Activated naive CD4-positive, alpha-beta T cell treated with anti-CD3 and anti-CD28 coated beads, Interleukin-2, amount 50 U/mL, for 72 hours (primary cell): Measurements from ENCODE around the gene OPCML. TPM values are rescaled to one million over a fixed set of nuclear protein-coding genes. Genes with fewer than 3 reads are reported as not detected.

Experiments used
- ATAC-seq, 2 donors: fragments of 150-1000 bp; cut with Tn5 transposase; 2 replicates each; pipeline ENCODE4 v1.10.0; 2021; ENCODE audit warnings: mild to moderate bottlenecking in 2 of 2, moderate library complexity in 2 of 2
- DNase-seq, 2 donors: peaks; one replicate each; pipeline ENCODE4 v3.0.0; 2021 to 2022; ENCODE audit warnings: low spot score in 2 of 2
- H3K27ac Mint-ChIP-seq, 2 donors: one replicate each; pipeline ENCODE4 v1.8.0; 2022; ENCODE audit warnings: mild to moderate bottlenecking in 2 of 2, mixed read lengths in 2 of 2
- H3K36me3 Mint-ChIP-seq, 2 donors: one replicate each; pipeline ENCODE4 v1.8.0; 2022; ENCODE audit warnings: mixed read lengths in 2 of 2
- H3K9me3 Mint-ChIP-seq, 2 donors: one replicate each; pipeline ENCODE4 v1.8.0; 2022; ENCODE audit warnings: mixed read lengths in 2 of 2
- total RNA-seq, 2 donors: library from RNA; stranded (reverse); gene quantifications; one replicate each; pipeline ENCODE4 v1.2.3, GENCODE V29; 2022

OPCML gene
- total RNA-seq, 2 donors from 2014 or later: not detected

GRCh38 chr11:133408402-133408801, 123.9 kb downstream of the OPCML start:
- no peak overlapping the region for H3K27ac Mint-ChIP-seq
- peaks cover 8 to 13% of the 10 kb centered on the region in 2 donors for H3K9me3 Mint-ChIP-seq
- H3K36me3 Mint-ChIP-seq: no peaks in the 10 kb centered on the region

DNA sequence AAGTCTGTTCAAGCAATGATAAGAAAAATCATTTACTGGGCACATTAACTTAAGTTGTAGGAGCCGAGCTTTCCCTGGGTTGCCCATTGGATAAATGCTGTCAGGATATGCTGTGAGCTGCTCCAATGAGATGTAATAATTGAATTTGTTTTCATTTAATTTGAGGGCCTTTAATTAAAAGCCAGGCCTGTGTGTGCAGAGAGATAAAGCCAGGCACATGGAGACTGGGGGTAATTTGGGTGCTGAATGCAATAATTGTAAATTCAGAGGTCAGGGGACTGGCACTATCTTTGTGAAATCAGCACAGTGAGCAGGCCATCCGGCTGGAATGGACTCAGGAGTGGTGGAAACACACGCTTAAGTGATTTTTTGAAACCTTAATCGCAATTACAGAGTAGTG, 125.8 kb downstream of the OPCML start:
- Mint-ChIP-seq H3K36me3 (no peaks in the 10 kb centered on the region), H3K9me3 (peaks cover 8 to 13% of the 10 kb centered on the region in 2 donors), H3K27ac (no peak overlapping the region)
- DNase-seq (no peak), ATAC-seq (no peak)

More at GRCh38 chr11:133408402-133408801, 123.9 kb downstream of the OPCML start:
- ATAC-seq (no peak), DNase-seq (no peak)

GRCh38 chr11:133403900-133404299, 128.4 kb downstream of the OPCML start:
- Mint-ChIP-seq H3K9me3 (peaks cover 8 to 13% of the 10 kb centered on the region in 2 donors), H3K27ac (no peak overlapping the region), H3K36me3 (no peaks in the 10 kb centered on the region)
- ATAC-seq (no peak), DNase-seq (peak in 1 of 2 donors; percentile 10)

DNA sequence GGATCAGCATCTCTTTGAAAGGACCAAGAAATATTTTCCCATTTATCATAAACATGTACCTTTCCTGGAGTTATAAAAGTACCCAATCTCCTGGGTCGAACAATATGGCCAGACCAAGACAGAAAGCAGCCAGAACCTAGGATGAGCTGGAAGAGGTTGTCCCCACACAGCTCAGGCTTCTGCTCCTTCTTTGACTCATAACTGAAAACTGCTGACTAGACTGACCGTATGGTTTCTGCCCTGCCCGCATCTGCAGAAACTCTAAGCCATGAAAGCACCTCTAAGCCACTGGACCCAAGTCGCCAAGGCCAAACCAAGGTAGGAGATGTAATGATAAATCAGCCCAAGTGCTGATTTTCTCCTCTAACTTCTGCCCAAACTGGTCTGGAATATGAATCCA, 129.8 kb downstream of the OPCML start:
- peaks cover 8 to 13% of the 10 kb centered on the region in 2 donors for H3K9me3 Mint-ChIP-seq
- H3K27ac Mint-ChIP-seq: no peak overlapping the region
- H3K36me3 Mint-ChIP-seq: no peaks in the 10 kb centered on the region
- DNase-seq (no peak), ATAC-seq (no peak)

DNA sequence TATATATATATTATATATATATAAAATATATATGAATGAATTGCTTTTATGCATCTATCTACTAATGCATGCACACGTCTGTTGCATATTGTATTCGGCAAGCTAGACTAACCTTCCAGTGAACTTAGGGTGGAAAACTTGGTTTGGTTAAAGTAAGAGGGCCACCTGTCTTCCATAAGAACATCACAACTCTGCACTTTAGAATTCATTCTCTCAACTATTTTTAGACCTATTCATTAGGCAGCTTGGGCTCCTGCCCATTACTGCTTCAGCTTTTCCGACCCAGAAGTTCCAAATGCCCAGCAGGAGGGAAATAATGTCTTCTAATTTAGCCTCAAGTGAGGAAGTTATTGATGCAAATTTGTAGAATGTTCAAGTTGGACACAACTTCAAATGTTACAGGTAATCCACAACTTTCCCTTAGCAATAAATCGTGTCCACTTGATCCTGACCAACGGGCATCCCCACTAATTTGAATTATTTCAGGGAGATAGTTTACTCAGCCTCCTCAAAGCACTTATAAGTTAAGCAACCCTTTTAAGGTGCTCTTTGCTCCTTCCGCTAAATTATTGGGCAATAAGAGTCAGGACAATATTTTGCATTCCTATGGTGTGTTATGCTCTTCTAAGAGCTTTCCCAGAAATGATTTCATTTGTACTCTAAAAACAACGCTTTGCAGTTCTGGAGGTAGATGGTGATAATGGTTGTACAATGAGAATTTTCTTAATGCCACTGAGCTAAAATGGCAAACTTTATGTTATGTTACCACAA, 132.3 kb downstream of the OPCML start:
- Mint-ChIP-seq H3K27ac (no peak overlapping the region), H3K36me3 (no peaks in the 10 kb centered on the region), H3K9me3 (peaks cover 6 to 8% of the 10 kb centered on the region in 2 donors)
- DNase-seq (no peak), ATAC-seq (no peak)

DNA sequence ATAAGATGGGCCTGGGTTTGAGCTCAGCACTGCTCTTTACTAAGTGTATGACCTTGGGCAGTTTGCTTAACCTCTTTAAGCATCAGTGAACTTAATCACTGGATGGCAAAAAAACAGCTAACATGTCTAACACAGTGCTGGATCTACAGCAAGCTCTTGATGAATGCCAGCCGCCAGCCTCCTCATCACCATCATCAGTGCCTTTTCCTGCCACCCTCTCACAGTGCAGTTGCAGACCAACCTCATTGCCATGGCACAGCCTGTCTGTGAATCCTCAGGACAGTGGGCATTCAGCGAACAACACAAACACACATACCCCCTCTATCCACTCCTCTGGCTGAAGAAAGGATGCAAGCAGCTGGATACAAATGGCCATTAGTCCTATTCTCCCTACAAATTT, 133.0 kb downstream of the OPCML start:
- peaks cover 5 to 10% of the 10 kb centered on the region in 2 donors for H3K9me3 Mint-ChIP-seq

DNA sequence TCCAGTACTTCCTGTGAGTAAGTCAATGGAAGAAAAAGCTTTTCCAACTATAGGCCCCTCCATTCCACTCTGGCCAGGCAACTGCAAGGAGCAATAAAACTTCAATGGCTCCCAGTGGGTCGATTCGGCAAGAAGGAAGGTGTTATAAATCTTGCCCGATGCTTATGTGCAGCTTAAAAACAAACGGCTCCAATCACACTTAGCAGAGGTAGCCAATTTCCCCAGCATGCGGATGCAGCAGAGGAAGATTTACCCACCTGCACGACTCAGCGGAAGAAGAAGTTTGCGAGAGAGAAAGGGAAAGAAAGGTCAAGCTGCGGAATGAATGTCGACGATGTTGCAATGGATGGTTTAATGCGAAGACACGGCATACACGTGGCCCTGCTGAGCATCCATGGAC, 141.5 kb downstream of the OPCML start:
- ATAC-seq (no peak), DNase-seq (no peak)
- peaks cover 0 to 6% of the 10 kb centered on the region in 2 donors for H3K9me3 Mint-ChIP-seq
- H3K27ac Mint-ChIP-seq: no peak overlapping the region
- no peaks in the 10 kb centered on the region for H3K36me3 Mint-ChIP-seq

More for the DNA sequence above, 133.0 kb downstream of the OPCML start:
- no peaks in the 10 kb centered on the region for H3K36me3 Mint-ChIP-seq
- H3K27ac Mint-ChIP-seq: no peak overlapping the region
- DNase-seq (no peak), ATAC-seq (no peak)

- DNase-seq (no peak), ATAC-seq (no peak)
- no peak overlapping the region for H3K27ac Mint-ChIP-seq
- H3K9me3 Mint-ChIP-seq: no peaks in the 10 kb centered on the region
- no peaks in the 10 kb centered on the region for H3K36me3 Mint-ChIP-seq
Measured at GRCh38 chr11:133388975-133389568, 143.2 kb downstream of the OPCML start.

DNA sequence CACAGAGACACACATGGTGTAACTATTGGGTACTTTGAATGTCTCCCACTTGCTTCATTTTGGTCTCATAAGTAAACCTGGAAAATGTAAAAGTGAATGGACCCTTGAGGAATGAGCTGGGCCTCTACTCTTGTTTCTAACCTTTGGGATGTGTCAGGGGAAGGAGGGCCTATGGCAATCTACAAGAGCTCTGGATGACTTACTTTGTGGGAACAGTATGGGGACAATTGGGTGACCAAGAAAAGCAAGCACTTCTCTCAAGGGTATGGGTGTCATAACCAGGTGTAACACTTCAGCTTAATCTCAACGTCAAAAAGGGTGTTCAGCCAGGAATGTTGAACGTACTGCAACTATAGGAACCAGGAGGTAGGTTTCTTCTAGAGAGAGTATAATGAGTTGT, 144.0 kb downstream of the OPCML start:
- no peaks in the 10 kb centered on the region for H3K36me3 Mint-ChIP-seq
- ATAC-seq (no peak), DNase-seq (no peak)

DNA sequence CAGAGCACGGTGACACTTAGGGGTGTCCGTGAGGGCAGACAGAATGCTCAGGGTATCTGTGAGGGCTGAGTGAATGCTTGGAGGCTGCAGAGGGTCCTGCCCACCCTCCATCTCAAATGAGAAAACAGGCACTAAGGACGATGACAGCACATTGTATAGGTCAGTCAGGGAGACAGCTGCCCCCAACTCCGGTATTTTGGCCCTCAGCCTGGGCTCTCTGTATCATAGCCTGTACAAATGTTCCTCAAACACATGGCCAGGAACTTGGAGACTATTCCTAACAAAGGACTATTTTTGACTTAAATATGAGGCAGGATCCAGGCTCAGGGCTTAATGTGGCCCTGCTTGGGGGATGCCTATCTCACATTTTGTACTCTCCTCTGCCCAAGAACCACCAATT, 145.4 kb downstream of the OPCML start:
- Mint-ChIP-seq H3K36me3 (no peaks in the 10 kb centered on the region), H3K27ac (no peak overlapping the region), H3K9me3 (peaks cover 0 to 3% of the 10 kb centered on the region in 2 donors)
- ATAC-seq (no peak), DNase-seq (no peak)

More for the DNA sequence above, 144.0 kb downstream of the OPCML start:
- peaks cover 0 to 3% of the 10 kb centered on the region in 2 donors for H3K9me3 Mint-ChIP-seq
- H3K27ac Mint-ChIP-seq: no peak overlapping the region

GRCh38 chr11:133386262-133386661, 146.0 kb downstream of the OPCML start:
- peaks cover 0 to 3% of the 10 kb centered on the region in 2 donors for H3K9me3 Mint-ChIP-seq
- DNase-seq (no peak), ATAC-seq (no peak)
- H3K27ac Mint-ChIP-seq: no peak overlapping the region
- H3K36me3 Mint-ChIP-seq: no peaks in the 10 kb centered on the region

DNA sequence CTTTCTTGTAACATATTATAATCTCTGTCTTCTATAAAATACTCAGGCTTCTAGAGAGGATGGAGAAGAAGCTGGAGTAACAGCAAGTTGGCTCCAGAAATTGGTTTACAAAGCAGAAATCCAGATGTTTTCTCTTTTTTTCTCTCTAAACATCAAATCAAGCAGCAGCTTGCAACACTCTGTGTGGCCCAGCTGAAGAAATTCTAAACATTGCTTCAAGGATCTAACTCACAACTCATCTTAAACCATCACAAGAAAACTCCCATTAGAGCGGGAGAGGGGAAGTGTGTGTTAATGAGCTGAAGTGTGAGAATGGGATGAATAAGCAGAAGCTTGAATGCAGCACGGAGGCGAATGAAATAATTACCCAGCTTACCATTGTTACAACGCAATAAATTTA, 146.5 kb downstream of the OPCML start:
- Mint-ChIP-seq H3K36me3 (no peaks in the 10 kb centered on the region), H3K27ac (no peak overlapping the region), H3K9me3 (peaks cover 3% of the 10 kb centered on the region in 2 donors)
- ATAC-seq: no peak
- DNase-seq: no peak

DNA sequence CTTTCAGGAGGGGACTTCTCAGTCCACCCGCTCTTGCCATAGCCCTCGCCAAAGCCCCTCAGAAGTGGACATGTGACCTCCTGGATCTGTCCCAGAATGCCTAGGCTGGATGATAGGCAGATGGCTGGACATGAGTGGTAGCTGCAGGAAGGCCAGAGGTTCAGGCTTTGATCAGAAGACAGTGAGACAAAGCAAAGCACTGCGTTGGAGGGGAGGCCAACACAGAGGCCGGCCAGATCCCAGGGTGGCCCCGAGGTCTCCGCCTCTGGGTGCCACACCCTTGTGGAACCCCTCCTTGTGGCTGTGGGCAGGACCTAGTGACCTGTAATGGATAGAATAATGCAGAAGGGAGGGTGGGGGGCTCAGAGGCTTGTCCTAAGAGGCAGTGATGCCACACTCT, 147.6 kb downstream of the OPCML start:
- no peak overlapping the region for H3K27ac Mint-ChIP-seq
- H3K9me3 Mint-ChIP-seq: peaks cover 3 to 5% of the 10 kb centered on the region in 2 donors
- DNase-seq (no peak), ATAC-seq (no peak)
- no peaks in the 10 kb centered on the region for H3K36me3 Mint-ChIP-seq

- H3K36me3 Mint-ChIP-seq: no peaks in the 10 kb centered on the region
- DNase-seq: no peak
- ATAC-seq: no peak
- no peak overlapping the region for H3K27ac Mint-ChIP-seq
- H3K9me3 Mint-ChIP-seq: peaks cover 3 to 5% of the 10 kb centered on the region in 2 donors
Measured at GRCh38 chr11:133383689-133384088, 148.6 kb downstream of the OPCML start.

- ATAC-seq: no peak
- peak overlapping the region in 1 of 2 donors; percentile 80 for H3K27ac Mint-ChIP-seq
- DNase-seq: no peak
- H3K9me3 Mint-ChIP-seq: peaks cover 3 to 5% of the 10 kb centered on the region in 2 donors
- H3K36me3 Mint-ChIP-seq: no peaks in the 10 kb centered on the region
Measured at GRCh38 chr11:133383201-133383600, 149.1 kb downstream of the OPCML start.

DNA sequence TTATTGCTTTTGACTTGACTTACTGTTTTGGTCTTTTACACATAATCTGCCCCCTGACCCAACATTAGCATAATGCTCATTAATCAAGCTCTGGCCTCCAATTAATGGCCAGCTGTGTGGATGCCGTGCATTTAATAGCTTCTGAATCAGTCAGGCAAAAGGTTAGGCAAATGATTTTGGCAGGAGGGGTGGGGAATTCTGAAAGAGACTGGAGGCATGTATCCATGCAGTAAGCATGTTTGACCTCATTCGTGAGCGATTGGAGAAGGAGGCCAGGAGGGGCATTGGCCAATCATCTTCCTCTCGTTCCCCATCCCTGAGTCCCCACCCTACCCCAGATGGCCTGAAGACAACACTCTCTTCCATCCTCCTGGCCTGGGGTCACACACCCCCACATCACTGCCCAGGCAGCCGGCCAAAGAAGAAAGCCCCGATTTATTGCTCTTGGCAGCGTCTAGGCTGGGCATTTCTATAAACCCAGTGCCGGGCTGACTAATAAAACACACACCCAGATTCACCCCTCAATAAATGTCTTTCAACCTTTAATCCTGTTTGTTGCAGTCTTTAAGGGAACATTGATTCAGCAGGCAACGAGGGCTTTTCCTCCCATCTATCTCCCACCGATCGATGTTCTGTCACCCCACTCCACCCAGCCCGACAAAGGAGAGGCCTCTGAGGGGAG, 150.0 kb downstream of the OPCML start:
- Mint-ChIP-seq H3K27ac (no peak overlapping the region), H3K9me3 (peaks cover 3 to 5% of the 10 kb centered on the region in 2 donors), H3K36me3 (no peaks in the 10 kb centered on the region)
- ATAC-seq (no peak), DNase-seq (no peak)

- H3K27ac Mint-ChIP-seq: no peak overlapping the region
- DNase-seq (no peak), ATAC-seq (no peak)
- no peaks in the 10 kb centered on the region for H3K36me3 Mint-ChIP-seq
- H3K9me3 Mint-ChIP-seq: peaks cover 3 to 8% of the 10 kb centered on the region in 2 donors
Measured at GRCh38 chr11:133381761-133382130, 150.6 kb downstream of the OPCML start.
